Erythroblast (primary cell): Measurements from ENCODE around the gene PRKAR1B.

Experiments
- GATA1 ChIP-seq: IDR thresholded peaks from 2 replicates; pipeline ENCODE4 v1.6.1; 2011; ENCODE audit warnings: low read depth, mild to moderate bottlenecking, control low read depth, low read length, moderate library complexity
- POLR2A ChIP-seq: IDR thresholded peaks from 2 replicates; pipeline ENCODE4 v1.6.1; 2011; ENCODE audit warnings: mild to moderate bottlenecking, low read length

GRCh38 chr7:556291-556826, 170.7 kb downstream of the PRKAR1B start:
- TF ChIP-seq POLR2A (no peak), GATA1 (no peak)
